Skin epidermis (tissue), 12 donors: ENCODE measurements around the gene PSKH1.
A peak's percentile ranks its signal among the peaks of the same experiment; 100 is the strongest.
"Not testable (repeated sequence)": the region's sequence is repeated elsewhere in the genome, so short reads cannot be mapped to it uniquely, and the experiment has no call there.

Source experiments
- H3K27ac ChIP-seq, 21 experiments: fragments of 200-600 bp; sonication (generic) in 11 of 21; one replicate each; pipeline ENCODE4 v1.5.0; 2020; ENCODE audit warnings: mild to moderate bottlenecking in 3 of 21, inconsistent platforms in 2 of 21, moderate library complexity in 2 of 21
- H3K4me3 ChIP-seq, 7 experiments: fragments of 200-600 bp; sonication (generic) in 2 of 7; one replicate each; pipeline ENCODE4 v1.5.0; 2020; ENCODE audit warnings: inconsistent platforms in 2 of 7, mild to moderate bottlenecking in 2 of 7, moderate library complexity in 1 of 7

The PSKH1 gene

GRCh38 chr16:67933805-67934204 is 40.8 kb downstream of the PSKH1 start:
- Histone ChIP-seq H3K27ac (peak overlapping the region in 5 of 21 experiments; percentile 2 to 98 (median 49)), H3K4me3 (no peak overlapping the region)

GRCh38 chr16:67934306-67935100 is 41.4 kb downstream of the PSKH1 start:
- H3K27ac ChIP-seq, result peak overlapping the region in 12 of 21 experiments; percentile 4 to 99 (median 96)
- H3K4me3 ChIP-seq, result peak overlapping the region in 3 of 7 experiments; percentile 67 to 95 (median 67)

- peak overlapping the region in 15 of 21 experiments; percentile 88 to 99 (median 96) for H3K27ac ChIP-seq
- H3K4me3 ChIP-seq, result peak overlapping the region; percentile 66 to 95 (median 67)
Observed at GRCh38 chr16:67935101-67935401, 42.0 kb downstream of the PSKH1 start.

- Histone ChIP-seq H3K27ac (peak overlapping the region; percentile 68 to 99 (median 95)), H3K4me3 (peak overlapping the region; percentile 66 to 95 (median 67))
Observed at GRCh38 chr16:67935402-67936123, 42.5 kb downstream of the PSKH1 start.

GRCh38 chr16:67936124-67936879 is 43.2 kb downstream of the PSKH1 start, which contains the start of gene PSMB10:
TSS of gene PSMB10 (minus strand) at chr16:67936850. CDS start at chr16:67936749, 101 bp downstream.
- Histone ChIP-seq H3K27ac (peak within 1 kb of the TSS; percentile 68 to 99 (median 95)), H3K4me3 (peak within 1 kb of the TSS; percentile 66 to 95 (median 67))

- H3K27ac ChIP-seq, result peak overlapping the region in 20 of 21 experiments; percentile 88 to 99 (median 95)
- peak overlapping the region; percentile 66 to 95 (median 67) for H3K4me3 ChIP-seq
Observed at GRCh38 chr16:67936880-67937605, 44.0 kb downstream of the PSKH1 start.

- not testable (repeated sequence) for H3K4me3 ChIP-seq
- peak overlapping the region in 11 of 21 experiments; percentile 88 to 99 (median 94) for H3K27ac ChIP-seq
Observed at GRCh38 chr16:67937713-67938112, 44.7 kb downstream of the PSKH1 start.

GRCh38 chr16:67939507-67940445 is 46.7 kb downstream of the PSKH1 start:
- Histone ChIP-seq H3K4me3 (no peak overlapping the region), H3K27ac (peak overlapping the region in 4 of 21 experiments; percentile 2 to 55 (median 19))

- H3K4me3 ChIP-seq, result no peak overlapping the region
- H3K27ac ChIP-seq, result peak overlapping the region in 1 of 21 experiments; percentile 14
Observed at GRCh38 chr16:67940446-67941089, 47.5 kb downstream of the PSKH1 start.

GRCh38 chr16:67941469-67942199 is 48.6 kb downstream of the PSKH1 start:
- Histone ChIP-seq H3K4me3 (no peak overlapping the region), H3K27ac (peak overlapping the region in 2 of 21 experiments; percentile 29 to 31)

- H3K27ac ChIP-seq, result peak overlapping the region in 1 of 21 experiments; percentile 31
Observed at GRCh38 chr16:67942200-67942509, 49.1 kb downstream of the PSKH1 start.

GRCh38 chr16:67942510-67943255 is 49.6 kb downstream of the PSKH1 start:
- no peak overlapping the region for H3K4me3 ChIP-seq
- H3K27ac ChIP-seq, result peak overlapping the region in 3 of 21 experiments; percentile 3 to 31 (median 30)

More at GRCh38 chr16:67942200-67942509, 49.1 kb downstream of the PSKH1 start:
- H3K4me3 ChIP-seq, result no peak overlapping the region

- Histone ChIP-seq H3K27ac (peak overlapping the region in 8 of 21 experiments; percentile 15 to 78 (median 62)), H3K4me3 (no peak overlapping the region)
Observed at GRCh38 chr16:67943256-67943618, 50.2 kb downstream of the PSKH1 start.

- H3K27ac ChIP-seq, result peak within 1 kb of the TSS in 9 of 21 experiments; percentile 15 to 78 (median 61)
- H3K4me3 ChIP-seq, result no peak within 1 kb of the TSS
Observed at GRCh38 chr16:67943619-67944504, 50.8 kb downstream of the PSKH1 start, which contains the start of gene LCAT. TSS of gene LCAT (minus strand) at chr16:67944120. CDS start at chr16:67944101, 19 bp downstream.

- H3K27ac ChIP-seq, result peak overlapping the region in 7 of 21 experiments; percentile 28 to 78 (median 62)
Observed at GRCh38 chr16:67944690-67945391, 51.8 kb downstream of the PSKH1 start.

More at GRCh38 chr16:67944690-67945391, 51.8 kb downstream of the PSKH1 start:
- H3K4me3 ChIP-seq, result no peak overlapping the region
